ENCODE measurements around the gene EBF3. TPM values are rescaled to one million over a fixed set of nuclear protein-coding genes. Genes with fewer than 3 reads are reported as not detected.

EBF3 gene
- polyA plus RNA-seq, 1 donor = 71.1 TPM

GRCh38 chr10:129887986-129888783, 75.9 kb downstream of the EBF3 start:
- no peak for DNase-seq

DNA sequence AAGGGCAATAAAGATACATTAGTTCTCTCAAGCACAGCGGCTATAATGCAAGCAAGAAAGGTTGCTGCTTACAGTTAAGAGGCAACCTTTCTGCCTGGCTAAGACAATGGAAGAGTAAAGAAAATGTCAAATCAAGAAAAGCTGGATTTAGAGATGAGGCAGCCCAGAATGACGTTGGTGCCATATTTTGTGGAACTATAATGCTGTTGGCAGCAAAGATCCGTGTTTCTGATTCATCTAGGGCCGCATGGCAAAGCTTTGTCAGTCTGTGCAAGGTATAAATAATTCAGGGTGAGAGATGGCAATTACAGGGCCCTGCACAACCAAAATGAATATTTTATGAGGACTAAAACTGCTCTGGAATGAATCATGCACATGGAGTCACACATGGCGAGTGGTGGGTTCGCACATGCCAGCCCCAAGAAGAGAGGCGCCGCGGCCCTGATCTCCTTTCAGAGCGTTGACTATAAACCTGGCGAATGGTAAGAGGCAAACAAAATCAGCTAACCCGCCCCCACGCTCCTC, 76.6 kb downstream of the EBF3 start:
- DNase-seq = no peak

GRCh38 chr10:129886263-129886662, 77.8 kb downstream of the EBF3 start:
- no peak for DNase-seq

GRCh38 chr10:129885526-129885925, 78.5 kb downstream of the EBF3 start:
- no peak for DNase-seq

GRCh38 chr10:129884398-129885078, 79.5 kb downstream of the EBF3 start:
- no peak for DNase-seq

- DNase-seq = no peak
Observed at GRCh38 chr10:129883626-129884397, 80.3 kb downstream of the EBF3 start.

GRCh38 chr10:129883029-129883428, 81.0 kb downstream of the EBF3 start:
- DNase-seq = no peak

DNA sequence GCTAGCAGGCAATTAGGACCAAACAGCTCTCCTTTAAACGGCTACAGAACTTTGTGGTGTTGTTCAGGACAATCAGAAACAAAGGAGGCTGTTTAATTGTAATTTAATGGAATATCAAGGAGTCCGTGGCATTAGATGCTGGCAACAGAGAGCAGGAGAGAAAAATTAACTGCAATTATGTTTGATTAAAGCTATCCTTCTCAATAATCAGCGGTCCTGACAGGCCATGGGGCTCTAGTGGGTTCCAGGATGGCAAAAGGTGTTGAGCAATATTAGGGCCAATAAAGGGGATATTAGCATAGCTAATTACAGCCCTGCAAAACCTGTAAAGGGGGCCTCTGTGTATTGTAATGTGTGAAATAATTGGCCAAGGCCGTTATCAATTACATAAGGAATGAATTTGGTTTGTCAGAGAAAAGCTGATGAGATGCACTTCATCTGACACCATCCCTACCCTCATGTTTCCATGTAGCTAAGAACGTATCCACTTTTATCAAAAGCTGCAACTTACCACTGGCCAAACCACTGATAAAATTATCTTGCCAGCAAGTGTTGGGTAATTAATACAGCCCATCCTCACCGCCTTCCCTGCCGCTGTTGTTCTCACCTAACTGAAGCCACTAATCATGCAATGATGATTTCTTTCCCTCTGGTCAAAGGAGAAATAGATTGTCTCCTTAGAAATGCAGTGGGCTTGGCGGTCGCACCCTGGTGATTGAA, 81.6 kb downstream of the EBF3 start:
- no peak for DNase-seq

DNA sequence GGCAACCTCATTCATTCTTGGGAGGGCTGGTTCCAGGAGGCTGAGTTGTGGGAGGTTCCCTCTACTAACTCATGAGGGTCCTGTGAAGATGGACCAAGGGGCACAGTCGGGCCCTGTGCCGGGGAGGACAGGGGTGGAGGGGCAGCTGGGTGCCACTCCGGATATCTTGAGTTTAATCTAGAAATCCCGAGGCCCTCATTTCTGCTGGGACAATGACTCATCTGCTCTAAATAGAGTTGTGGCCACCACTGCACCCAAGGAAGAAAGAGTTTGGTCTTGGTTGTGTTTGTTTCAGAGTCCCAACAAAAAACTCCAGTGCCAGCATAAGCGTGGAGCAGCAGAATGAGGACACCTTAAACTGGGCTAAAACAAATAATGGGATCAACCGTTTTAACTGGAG, 82.4 kb downstream of the EBF3 start:
- no peak for DNase-seq

DNA sequence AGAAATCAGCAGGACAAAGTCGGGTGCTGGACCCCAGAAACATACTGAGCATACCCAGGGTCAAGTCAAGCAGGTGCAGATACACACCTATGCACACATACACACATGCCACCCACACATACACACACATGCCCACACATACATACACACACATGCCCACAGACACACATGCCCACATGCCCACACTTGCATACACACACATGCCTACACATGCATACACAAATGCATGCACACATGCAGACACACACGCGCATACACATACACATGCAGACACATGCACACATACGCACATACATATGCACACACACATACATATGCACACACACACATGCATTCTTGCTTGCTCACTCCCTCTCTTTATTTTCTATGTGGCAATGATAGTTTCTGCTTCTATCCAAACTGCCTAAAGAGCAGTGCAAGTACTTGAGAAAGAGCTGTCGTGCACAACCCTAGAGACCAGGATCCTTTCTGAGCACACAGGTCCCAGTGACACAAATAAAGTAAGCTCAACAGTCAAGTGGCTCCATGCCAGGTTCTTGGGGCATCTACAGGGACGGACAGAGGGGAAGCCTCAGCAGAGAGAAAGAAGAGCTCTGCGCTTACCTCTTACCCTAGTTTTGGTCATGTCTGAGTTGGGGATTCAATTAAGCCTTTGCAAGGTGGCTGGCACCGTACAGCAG, 83.7 kb downstream of the EBF3 start:
- DNase-seq = no peak

GRCh38 chr10:129879655-129880054, 84.4 kb downstream of the EBF3 start:
- no peak for DNase-seq

DNA sequence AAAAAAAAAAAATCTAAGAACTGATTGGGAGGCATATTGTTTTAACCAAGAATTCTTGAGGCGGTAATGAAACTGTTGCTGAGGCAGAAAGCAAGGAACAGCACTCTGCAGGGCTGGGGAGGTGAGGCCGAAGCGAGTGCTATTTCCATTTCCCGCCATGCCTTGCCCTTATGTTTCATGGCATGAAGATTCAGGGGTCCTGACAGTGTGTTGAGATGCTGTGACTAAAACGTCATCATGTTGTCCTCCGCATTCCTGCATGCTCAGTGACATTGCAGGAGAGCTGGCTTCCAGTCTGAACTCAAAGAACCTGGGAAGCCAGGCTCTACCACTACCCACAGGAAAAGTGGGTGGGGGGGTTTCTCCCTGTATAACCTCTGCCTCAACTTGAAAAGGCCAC, 85.2 kb downstream of the EBF3 start:
- DNase-seq = no peak

- no peak for DNase-seq
Observed at GRCh38 chr10:129877773-129878371, 86.2 kb downstream of the EBF3 start.

- DNase-seq = no peak
Observed at GRCh38 chr10:129876838-129877237, 87.2 kb downstream of the EBF3 start.

DNA sequence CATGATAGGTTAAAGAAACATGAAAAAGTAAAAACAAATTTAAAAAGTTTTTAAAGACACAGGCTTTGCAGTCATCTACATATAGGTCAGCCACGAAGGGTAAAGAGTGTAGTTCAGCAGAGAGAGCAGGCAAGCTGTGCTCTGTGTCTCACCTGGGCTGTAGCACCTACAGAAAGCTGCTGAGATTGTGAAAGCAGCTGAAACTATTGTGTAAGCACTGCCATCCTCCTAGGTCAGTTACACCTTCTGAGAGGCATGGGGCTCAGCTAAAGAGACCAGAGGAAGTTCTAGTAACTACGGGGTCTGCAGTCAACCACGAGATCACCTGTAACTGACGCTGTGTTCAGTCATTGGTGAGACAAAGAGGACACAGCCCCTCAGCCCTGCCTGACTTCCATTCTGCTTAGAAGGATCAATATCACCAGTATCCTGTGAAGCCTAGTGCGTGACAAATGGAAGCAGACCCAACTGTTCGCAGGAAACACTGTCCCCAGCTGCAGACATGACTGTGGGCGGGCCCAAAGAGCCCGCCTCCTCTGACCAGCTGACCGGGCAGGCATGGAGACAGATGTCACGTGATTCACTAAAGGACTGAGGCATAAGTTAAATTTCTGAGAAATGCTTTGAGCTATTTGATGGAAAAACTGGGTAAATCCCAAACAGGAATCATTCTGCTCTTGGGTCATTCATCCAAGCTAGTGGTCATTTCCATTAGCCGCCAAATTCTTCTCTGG, 87.9 kb downstream of the EBF3 start:
- DNase-seq = no peak

DNA sequence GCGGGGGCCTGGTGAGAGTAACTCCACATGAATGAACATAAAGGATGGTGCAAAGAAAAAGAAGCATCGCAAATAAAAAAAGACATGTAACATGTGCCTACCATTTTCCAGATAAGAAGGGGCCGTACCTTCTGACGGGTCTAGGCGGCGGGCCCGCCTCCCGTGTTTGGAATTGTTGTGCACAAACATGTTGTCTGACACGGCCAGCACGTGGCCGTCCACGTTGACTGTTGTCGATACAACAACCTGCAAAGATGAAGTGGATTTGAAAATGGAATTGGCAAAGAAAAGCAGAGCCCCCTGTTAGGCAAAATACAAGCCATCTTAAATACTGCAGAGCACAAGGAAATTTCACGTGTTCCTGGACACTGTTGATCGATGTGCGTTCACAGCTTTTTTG, 90.7 kb downstream of the EBF3 start:
- no peak for DNase-seq

GRCh38 chr10:129871966-129872365, 92.1 kb downstream of the EBF3 start:
- DNase-seq = no peak

GRCh38 chr10:129870961-129871621, 93.0 kb downstream of the EBF3 start:
- DNase-seq = peak; percentile 62

DNA sequence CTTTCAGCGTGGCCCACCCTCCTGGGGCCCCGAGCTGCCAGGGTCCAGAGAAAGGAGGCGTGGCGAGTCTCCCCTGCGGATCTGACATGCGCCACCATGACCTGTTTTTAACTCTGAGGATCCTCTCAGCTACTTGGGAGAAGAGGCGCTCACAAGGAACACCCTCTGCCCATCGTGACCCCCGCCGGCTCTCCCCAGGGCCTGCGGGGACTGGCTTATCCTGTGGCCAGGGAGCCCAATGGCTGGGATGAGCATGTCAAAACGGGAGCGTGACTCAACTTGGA, 93.7 kb downstream of the EBF3 start:
- no peak for DNase-seq

All from hindlimb muscle (tissue), 1 donor.